OCI-LY1 (cell line): ENCODE measurements around the gene PKN1.
"Not testable (repeated sequence)": the region's sequence is repeated elsewhere in the genome, so short reads cannot be mapped to it uniquely, and the experiment has no call there.

Experiments
- H2AFZ ChIP-seq: fragments of 200-600 bp; sonication (generic), shearing (Covaris generic); 2 replicates; pipeline ENCODE4 v1.6.0; 2014; ENCODE audit warnings: antibody characterized with exemption, mild to moderate bottlenecking, low read length
- H3F3A ChIP-seq: fragments of 200-600 bp; sonication (generic), shearing (Covaris generic); 2 replicates; pipeline ENCODE4 v1.6.0; 2014; ENCODE audit warnings: mild to moderate bottlenecking, antibody characterized with exemption, low read length, moderate library complexity; ENCODE audit not compliant: insufficient read depth
- H3K27ac ChIP-seq: fragments of 200-600 bp; sonication (generic); 2 replicates; pipeline ENCODE4 v1.5.1; 2014; ENCODE audit warnings: low read length, mixed run types, mild to moderate bottlenecking, low read depth; ENCODE audit not compliant: poor library complexity, severe bottlenecking
- H3K27me3 ChIP-seq: fragments of 200-600 bp; sonication (generic); 2 replicates; pipeline ENCODE4 v1.6.0; 2014; ENCODE audit warnings: antibody characterized with exemption, mild to moderate bottlenecking, low read length, moderate library complexity; ENCODE audit not compliant: insufficient read depth
- H3K36me3 ChIP-seq: fragments of 200-600 bp; sonication (generic); 2 replicates; pipeline ENCODE4 v1.6.1; 2014; ENCODE audit warnings: mild to moderate bottlenecking, antibody characterized with exemption, low read length, moderate library complexity, mixed read lengths; ENCODE audit not compliant: insufficient read depth
- H3K4me1 ChIP-seq: fragments of 200-600 bp; sonication (generic); 2 replicates; pipeline ENCODE4 v1.5.1; 2014; ENCODE audit warnings: mild to moderate bottlenecking, low read length, moderate library complexity; ENCODE audit not compliant: insufficient read depth, severe bottlenecking
- H3K4me2 ChIP-seq: fragments of 200-600 bp; sonication (generic), shearing (Covaris generic); 2 replicates; pipeline ENCODE4 v1.6.1; 2014; ENCODE audit warnings: low read length
- H3K4me3 ChIP-seq: fragments of 200-600 bp; sonication (generic); 2 replicates; pipeline ENCODE4 v1.5.1; 2014; ENCODE audit warnings: low read length, low read depth, mild to moderate bottlenecking, mixed read lengths; ENCODE audit not compliant: poor library complexity, severe bottlenecking
- H3K79me2 ChIP-seq: fragments of 200-600 bp; shearing (Covaris generic); 2 replicates; pipeline ENCODE4 v1.6.1; 2016; ENCODE audit warnings: mixed run types, low read length, mixed read lengths; ENCODE audit not compliant: insufficient read depth
- H3K9ac ChIP-seq: fragments of 200-600 bp; sonication (generic), shearing (Covaris generic); 2 replicates; pipeline ENCODE4 v1.6.1; 2014; ENCODE audit warnings: mild to moderate bottlenecking, low read length, mixed read lengths
- H3K9me2 ChIP-seq: fragments of 200-600 bp; sonication (generic), shearing (Covaris generic); 2 replicates; pipeline ENCODE4 v1.6.1; 2014; ENCODE audit warnings: low read depth, mild to moderate bottlenecking, low read length, mixed read lengths
- H3K9me3 ChIP-seq: fragments of 200-600 bp; shearing (Covaris generic); 2 replicates; pipeline ENCODE4 v1.6.1; 2014; ENCODE audit warnings: low read length, mixed read lengths
- H4K20me1 ChIP-seq: fragments of 200-600 bp; sonication (generic), shearing (Covaris generic); 2 replicates; pipeline ENCODE4 v1.6.0; 2016; ENCODE audit warnings: mild to moderate bottlenecking, low read length; ENCODE audit not compliant: insufficient read depth
- EZH2 ChIP-seq: fragments of 200-600 bp; sonication (generic), shearing (Covaris generic); IDR thresholded peaks from 2 replicates; pipeline ENCODE4 v1.8.0; 2017; ENCODE audit warnings: borderline replicate concordance, mixed run types, mild to moderate bottlenecking, antibody characterized with exemption, low read length, moderate library complexity, mixed read lengths
- TF ChIP-seq, protein P1 (sequence below): fragments of 200-600 bp; sonication (generic), shearing (Covaris generic); IDR thresholded peaks from 2 replicates; pipeline ENCODE4 v1.5.1; 2017; ENCODE audit warnings: mild to moderate bottlenecking, antibody characterized with exemption, low read length, moderate library complexity, mixed read lengths

Gene PKN1

DNA sequence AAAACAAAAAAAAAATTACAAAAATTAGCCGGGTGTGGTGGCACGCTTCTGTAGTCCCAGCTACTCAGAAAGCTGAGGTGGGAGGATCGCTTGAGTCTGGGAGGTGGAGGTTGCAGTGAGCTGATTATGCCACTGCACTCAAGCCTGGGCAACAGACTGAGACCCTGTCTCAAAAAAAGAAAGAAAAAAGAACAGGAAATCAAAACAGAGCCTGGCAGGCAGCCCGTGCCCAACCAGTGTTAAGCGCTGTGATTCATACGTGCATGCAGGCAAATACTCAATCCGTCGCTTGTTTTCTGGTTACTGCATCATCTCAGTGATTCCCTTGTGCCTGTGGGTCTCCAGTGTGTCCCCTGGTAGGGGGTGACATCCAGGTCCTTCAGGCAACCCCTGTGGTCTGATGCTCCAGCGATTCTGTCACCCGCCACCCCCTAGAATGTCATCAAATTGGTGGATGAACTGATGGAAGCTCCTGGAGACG lies 32.1 kb upstream of the PKN1 start:
- no peaks in the 10 kb centered on the region for H3F3A ChIP-seq
- no peak for TF ChIP-seq EZH2
- TF ChIP-seq, protein P1, sequence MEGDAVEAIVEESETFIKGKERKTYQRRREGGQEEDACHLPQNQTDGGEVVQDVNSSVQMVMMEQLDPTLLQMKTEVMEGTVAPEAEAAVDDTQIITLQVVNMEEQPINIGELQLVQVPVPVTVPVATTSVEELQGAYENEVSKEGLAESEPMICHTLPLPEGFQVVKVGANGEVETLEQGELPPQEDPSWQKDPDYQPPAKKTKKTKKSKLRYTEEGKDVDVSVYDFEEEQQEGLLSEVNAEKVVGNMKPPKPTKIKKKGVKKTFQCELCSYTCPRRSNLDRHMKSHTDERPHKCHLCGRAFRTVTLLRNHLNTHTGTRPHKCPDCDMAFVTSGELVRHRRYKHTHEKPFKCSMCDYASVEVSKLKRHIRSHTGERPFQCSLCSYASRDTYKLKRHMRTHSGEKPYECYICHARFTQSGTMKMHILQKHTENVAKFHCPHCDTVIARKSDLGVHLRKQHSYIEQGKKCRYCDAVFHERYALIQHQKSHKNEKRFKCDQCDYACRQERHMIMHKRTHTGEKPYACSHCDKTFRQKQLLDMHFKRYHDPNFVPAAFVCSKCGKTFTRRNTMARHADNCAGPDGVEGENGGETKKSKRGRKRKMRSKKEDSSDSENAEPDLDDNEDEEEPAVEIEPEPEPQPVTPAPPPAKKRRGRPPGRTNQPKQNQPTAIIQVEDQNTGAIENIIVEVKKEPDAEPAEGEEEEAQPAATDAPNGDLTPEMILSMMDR, result no peak
- H3K27me3 ChIP-seq, result no peaks in the 10 kb centered on the region
- H3K36me3 ChIP-seq, result no peaks in the 10 kb centered on the region
- H3K9ac ChIP-seq, result no peak overlapping the region
- no peak overlapping the region for H3K27ac ChIP-seq
- H2AFZ ChIP-seq, result no peak overlapping the region
- H3K4me2 ChIP-seq, result no peak overlapping the region
- H3K4me3 ChIP-seq, result no peak overlapping the region
- H3K79me2 ChIP-seq, result no peaks in the 10 kb centered on the region
- peaks cover 9% of the 10 kb centered on the region for H3K4me1 ChIP-seq
- H3K9me2 ChIP-seq, result no peaks in the 10 kb centered on the region
- H3K9me3 ChIP-seq, result no peaks in the 10 kb centered on the region
- H4K20me1 ChIP-seq, result no peaks in the 10 kb centered on the region

DNA sequence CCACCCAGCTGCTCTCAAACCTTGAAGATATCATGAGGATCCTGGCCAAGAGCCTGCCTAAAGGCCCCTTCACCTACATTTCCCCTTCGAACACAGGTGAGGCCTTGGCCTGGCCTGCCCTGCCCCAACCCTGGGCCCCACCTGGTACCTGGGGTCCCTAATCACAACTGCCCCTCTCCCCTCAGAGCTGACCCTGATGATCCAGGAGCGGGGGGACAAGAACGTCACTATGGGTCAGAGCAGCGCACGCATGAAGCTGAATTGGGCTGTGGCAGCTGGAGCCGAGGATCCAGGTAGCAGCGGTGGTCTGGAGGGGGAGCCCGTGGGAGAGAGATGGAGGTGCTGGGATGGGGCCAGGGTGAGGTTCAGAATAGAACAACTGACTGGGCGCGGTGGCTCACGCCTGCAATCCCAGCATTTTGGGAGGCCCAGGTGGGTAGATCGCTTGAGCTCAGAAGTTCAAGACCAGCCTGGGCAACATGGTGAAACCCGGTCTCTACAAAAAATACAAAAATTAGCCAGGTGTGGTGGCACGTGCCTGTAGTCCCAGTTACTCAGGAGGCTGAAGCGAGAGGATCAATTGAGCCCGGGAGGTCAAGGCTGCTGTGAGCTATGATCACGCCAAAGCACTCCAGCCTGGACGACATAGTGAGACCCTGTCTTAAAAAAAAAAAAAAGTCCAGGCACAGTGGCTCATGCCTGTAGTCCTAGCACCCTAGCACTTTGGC lies 31.5 kb upstream of the PKN1 start:
- Histone ChIP-seq H4K20me1 (no peaks in the 10 kb centered on the region), H3K27ac (no peak overlapping the region), H3K36me3 (peaks cover 1% of the 10 kb centered on the region; the same call in 1 of the 2 replicates), H3K27me3 (no peaks in the 10 kb centered on the region), H2AFZ (no peak overlapping the region), H3K9ac (no peak overlapping the region), H3K79me2 (no peaks in the 10 kb centered on the region), H3K4me3 (no peak overlapping the region), H3K9me2 (no peaks in the 10 kb centered on the region), H3F3A (no peaks in the 10 kb centered on the region), H3K4me1 (peaks cover 9% of the 10 kb centered on the region), H3K9me3 (no peaks in the 10 kb centered on the region), H3K4me2 (no peak overlapping the region)
- TF ChIP-seq, protein P1, result no peak
- no peak for TF ChIP-seq EZH2

DNA sequence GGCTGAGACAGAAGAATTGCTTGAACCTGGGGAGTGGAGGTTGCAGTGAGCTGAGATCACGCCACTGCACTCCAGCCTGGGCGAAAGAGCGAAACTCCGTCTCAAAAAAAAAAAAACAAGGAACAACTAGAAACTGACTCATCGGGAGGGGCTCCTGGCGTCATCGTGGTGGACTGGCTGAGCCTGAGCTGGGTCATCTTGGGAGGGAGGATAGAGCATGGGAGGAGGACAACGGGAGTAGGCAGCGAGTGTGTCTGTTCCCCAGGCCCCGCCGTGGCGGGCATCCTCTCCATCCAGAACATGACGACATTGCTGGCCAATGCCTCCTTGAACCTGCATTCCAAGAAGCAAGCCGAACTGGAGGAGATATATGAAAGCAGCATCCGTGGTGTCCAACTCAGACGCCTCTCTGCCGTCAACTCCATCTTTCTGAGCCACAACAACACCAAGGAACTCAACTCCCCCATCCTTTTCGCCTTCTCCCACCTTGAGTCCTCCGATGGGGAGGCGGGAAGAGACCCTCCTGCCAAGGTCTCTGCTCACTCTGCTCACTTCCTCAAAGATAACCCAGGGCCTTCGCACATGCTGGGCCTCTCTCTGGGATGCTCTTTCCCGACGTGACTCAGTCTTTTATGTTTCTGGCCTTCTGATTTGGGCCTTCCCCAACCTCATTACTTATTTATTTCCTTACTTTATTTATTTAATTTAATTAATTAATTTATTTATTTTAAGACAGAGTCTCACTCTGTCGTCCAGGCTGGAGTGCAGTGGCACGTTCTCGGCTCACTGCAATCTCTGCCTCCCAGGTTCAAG lies 30.6 kb upstream of the PKN1 start:
- no peak overlapping the region for H3K27ac ChIP-seq
- no peak overlapping the region for H2AFZ ChIP-seq
- H3K36me3 ChIP-seq, result peaks cover 10% of the 10 kb centered on the region

DNA sequence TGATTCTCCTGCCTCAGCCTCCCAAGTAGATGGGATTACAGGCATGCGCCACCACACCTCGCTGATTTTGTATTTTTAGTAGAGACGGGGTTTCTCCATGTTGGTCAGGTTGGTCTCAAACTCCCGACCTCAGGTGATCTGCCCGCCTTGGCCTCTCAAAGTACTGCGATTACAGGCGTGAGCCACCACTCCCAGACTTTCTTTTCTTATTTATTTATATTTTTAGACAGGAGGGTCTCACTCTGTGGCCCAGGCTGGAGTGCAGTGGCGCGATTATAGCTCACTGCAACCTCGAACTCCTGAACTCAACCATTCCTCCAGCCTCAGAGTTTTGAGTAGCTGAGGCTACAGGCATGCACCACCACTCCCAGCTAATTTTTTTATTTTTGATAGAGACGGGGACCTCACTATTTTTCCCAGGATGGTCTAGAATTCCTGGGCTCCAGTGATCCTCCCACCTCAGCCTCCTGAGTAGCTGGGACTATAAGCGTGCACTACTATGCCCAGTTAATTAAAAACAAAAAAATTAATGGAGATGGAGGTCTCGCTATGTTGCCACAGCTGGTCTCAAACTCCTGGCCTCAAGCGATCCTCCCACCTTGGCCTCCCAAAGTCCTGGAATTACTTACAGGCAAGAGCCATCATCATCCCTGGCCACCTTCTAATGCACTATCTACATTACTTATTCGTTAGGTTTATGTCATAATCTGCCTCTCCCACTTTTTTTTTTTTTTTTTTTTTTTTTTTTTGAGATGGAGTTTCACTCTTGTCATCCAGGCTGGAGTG lies 29.8 kb upstream of the PKN1 start:
- not testable (repeated sequence) for H3K4me1 ChIP-seq, H3K9me3 ChIP-seq

More for the DNA sequence above, 30.6 kb upstream of the PKN1 start:
- Histone ChIP-seq H3K4me3 (no peak overlapping the region), H3K4me1 (peaks cover 9% of the 10 kb centered on the region), H3K4me2 (no peak overlapping the region), H3K9ac (no peak overlapping the region), H3K9me2 (no peaks in the 10 kb centered on the region), H4K20me1 (no peaks in the 10 kb centered on the region), H3K79me2 (no peaks in the 10 kb centered on the region), H3K9me3 (no peaks in the 10 kb centered on the region), H3F3A (no peaks in the 10 kb centered on the region), H3K27me3 (no peaks in the 10 kb centered on the region)
- no peak for TF ChIP-seq EZH2
- TF ChIP-seq, protein P1, result no peak

More for the DNA sequence above, 29.8 kb upstream of the PKN1 start:
- not testable (repeated sequence) for H3K79me2 ChIP-seq, H3K27me3 ChIP-seq, H3K9me2 ChIP-seq, H4K20me1 ChIP-seq, H3K4me3 ChIP-seq, H3F3A ChIP-seq, H2AFZ ChIP-seq, H3K27ac ChIP-seq, H3K4me2 ChIP-seq, H3K9ac ChIP-seq
- peaks cover 18% of the 10 kb centered on the region for H3K36me3 ChIP-seq
